CD14-positive monocyte (primary cell): ENCODE measurements around the gene SLC4A11. TPM values are rescaled to one million over a fixed set of nuclear protein-coding genes. Genes with fewer than 3 reads are reported as not detected.

Experiments used
- DNase-seq, 3 donors: peaks; one replicate each; pipeline ENCODE4 v3.0.0-alpha.2; 2011 to 2022
- H2AFZ ChIP-seq: 2 replicates; pipeline ENCODE4 v1.6.0; 2012; ENCODE audit warnings: mild to moderate bottlenecking, low read depth, low read length, inconsistent platforms; ENCODE audit not compliant: insufficient read depth, poor library complexity, severe bottlenecking
- H3K27ac ChIP-seq, 2 donors: 1 replicate in 1 of 2; 2 replicates in 1 of 2; pipeline ENCODE4 v1.5.1; 2012 to 2013; ENCODE audit warnings: low read length in 2 of 2, control low read depth in 1 of 2, inconsistent platforms in 1 of 2, low read depth in 1 of 2, mild to moderate bottlenecking in 1 of 2
- H3K27me3 ChIP-seq, 2 donors: one replicate each; pipeline versions ENCODE4 v1.6.0 to v1.6.1; 2011 to 2013; ENCODE audit warnings: low read length in 2 of 2; ENCODE audit not compliant: control insufficient read depth in 2 of 2, insufficient read depth in 2 of 2
- H3K36me3 ChIP-seq, 2 donors: replicated peaks in 1 of 2; 1 replicate in 1 of 2; 2 replicates in 1 of 2; pipeline versions ENCODE4 v1.5.1 to v1.6.1; 2012 to 2013; ENCODE audit warnings: low read length in 2 of 2, control low read depth in 1 of 2, inconsistent platforms in 1 of 2, mild to moderate bottlenecking in 1 of 2; ENCODE audit not compliant: insufficient read depth in 2 of 2, control insufficient read depth in 1 of 2
- H3K4me1 ChIP-seq, 2 donors: 1 replicate in 1 of 2; 2 replicates in 1 of 2; pipeline versions ENCODE4 v1.5.1 to v1.6.1; 2012 to 2013; ENCODE audit warnings: low read length in 2 of 2, control low read depth in 1 of 2, inconsistent platforms in 1 of 2, mild to moderate bottlenecking in 1 of 2, moderate library complexity in 1 of 2; ENCODE audit not compliant: insufficient read depth in 2 of 2, control insufficient read depth in 1 of 2
- H3K4me2 ChIP-seq: replicated peaks from 2 replicates; pipeline ENCODE3; 2012; ENCODE audit warnings: low read length, moderate library complexity, mild to moderate bottlenecking; ENCODE audit not compliant: poor library complexity, severe bottlenecking; ENCODE audit errors: extremely low read depth
- H3K4me3 ChIP-seq, 3 experiments: fragments of 200-600 bp in 1 of 3; sonication (generic) in 1 of 3; replicated peaks in 1 of 3; 1 replicate in 2 of 3; 2 replicates in 1 of 3; pipeline ENCODE4 v1.5.1; 2011 to 2013; ENCODE audit warnings: low read length in 3 of 3, mild to moderate bottlenecking in 3 of 3, control low read depth in 2 of 3, low read depth in 2 of 3, inconsistent platforms in 1 of 3, moderate library complexity in 1 of 3
- H3K79me2 ChIP-seq: 2 replicates; pipeline ENCODE4 v1.6.0; 2012; ENCODE audit warnings: mild to moderate bottlenecking, control low read depth, inconsistent platforms, low read length, moderate library complexity; ENCODE audit not compliant: insufficient read depth
- H3K9ac ChIP-seq: 2 replicates; pipeline ENCODE4 v1.6.0; 2017; ENCODE audit warnings: low read length, mild to moderate bottlenecking; ENCODE audit not compliant: insufficient read depth, poor library complexity, severe bottlenecking
- H3K9me3 ChIP-seq, 2 donors: replicated peaks in 1 of 2; 1 replicate in 1 of 2; 2 replicates in 1 of 2; pipeline versions ENCODE4 v1.5.1 to v1.6.1; 2012 to 2013; ENCODE audit warnings: low read length in 2 of 2, control low read depth in 1 of 2; ENCODE audit not compliant: control insufficient read depth in 1 of 2, insufficient read depth in 1 of 2
- H4K20me1 ChIP-seq: 2 replicates; pipeline ENCODE4 v1.6.0; 2012; ENCODE audit warnings: mild to moderate bottlenecking, low read length, control low read depth, moderate library complexity; ENCODE audit not compliant: insufficient read depth
- H3K27ac Mint-ChIP-seq, 7 donors: one replicate each; pipeline ENCODE4 v1.8.0; 2020; ENCODE audit warnings: mild to moderate bottlenecking in 7 of 7, mixed read lengths in 7 of 7, moderate library complexity in 6 of 7, inconsistent platforms in 2 of 7
- H3K27me3 Mint-ChIP-seq, 3 donors: one replicate each; pipeline ENCODE4 v1.8.0; 2021 to 2022; ENCODE audit warnings: low read depth in 3 of 3, mild to moderate bottlenecking in 3 of 3, mixed read lengths in 3 of 3, moderate library complexity in 3 of 3, inconsistent platforms in 1 of 3
- H3K36me3 Mint-ChIP-seq, 2 donors: one replicate each; pipeline ENCODE4 v1.8.0; 2020; ENCODE audit warnings: mixed read lengths in 2 of 2, inconsistent platforms in 1 of 2, mild to moderate bottlenecking in 1 of 2
- H3K4me1 Mint-ChIP-seq: one replicate; pipeline ENCODE4 v1.8.0; 2020; ENCODE audit warnings: mild to moderate bottlenecking, mixed read lengths
- H3K4me3 Mint-ChIP-seq, 2 donors: one replicate each; pipeline ENCODE4 v1.8.0; 2020; ENCODE audit warnings: mild to moderate bottlenecking in 2 of 2, mixed read lengths in 2 of 2, moderate library complexity in 1 of 2
- H3K9me3 Mint-ChIP-seq, 7 donors: one replicate each; pipeline ENCODE4 v1.8.0; 2020 to 2022; ENCODE audit warnings: mixed read lengths in 7 of 7, mild to moderate bottlenecking in 6 of 7, moderate library complexity in 6 of 7, inconsistent platforms in 2 of 7
- CTCF ChIP-seq: fragments of 200-600 bp; IDR thresholded peaks from one replicate; pipeline ENCODE4 v1.8.0; 2022; ENCODE audit warnings: antibody characterized with exemption, mild to moderate bottlenecking
- WGBS: methylation state at CpG from one replicate; pipeline ENCODE4 v1.1.5; 2013; ENCODE audit warnings: missing lambda C conversion rate; ENCODE audit not compliant: insufficient coverage; 5-methylcytosine and 5-hydroxymethylcytosine counted together
- intact Hi-C, 2 donors: fragments of 100-400 bp; cut with micrococcal nuclease; formaldehyde crosslinking; loops; one replicate each; pipeline versions ENCODE4 v1.15.0 to v1.15.1; 2023
- polyA plus RNA-seq, 3 donors: library from polyadenylated mRNA; depleted of rRNA in 1 of 3; unstranded in 2 of 3; stranded (reverse) in 1 of 3; fragments of 300-500 nt in 2 of 3; fragments of >200 nt in 1 of 3; fragmentation: Illumina TruSeq in 2 of 3; gene quantifications; 1 replicate in 2 of 3; 2 replicates in 1 of 3; pipeline ENCODE4 v1.2.3, GENCODE V29; 2012 to 2021

Gene SLC4A11
- polyA plus RNA-seq, 3 donors = 0.11 to 0.33 TPM; not detected in 1

- H3K4me1 ChIP-seq = no peaks in the 10 kb centered on the region
- Mint-ChIP-seq H3K9me3 (no peaks in the 10 kb centered on the region), H3K4me3 (no peak overlapping the region), H3K4me1 (no peaks in the 10 kb centered on the region), H3K36me3 (peaks cover 58 to 76% of the 10 kb centered on the region in 2 donors), H3K27me3 (peaks cover 0 to 2% (median 1%) of the 10 kb centered on the region in 3 donors), H3K27ac (no peak overlapping the region)
- TF ChIP-seq CTCF = no peak
- 96% methylated on average over 13 of the region's 14 CpGs for WGBS
- H3K79me2 ChIP-seq = no peaks in the 10 kb centered on the region
- no peak overlapping the region for H2AFZ ChIP-seq
- no peak overlapping the region for H3K4me3 ChIP-seq
- intact Hi-C loops = no loop called here
- no peak overlapping the region for H3K27ac ChIP-seq
- H3K4me2 ChIP-seq = no peak overlapping the region
- no peak for DNase-seq
- H3K9ac ChIP-seq = no peak overlapping the region
- no peaks in the 10 kb centered on the region for H3K27me3 ChIP-seq
- no peaks in the 10 kb centered on the region for H3K9me3 ChIP-seq
- H4K20me1 ChIP-seq = no peaks in the 10 kb centered on the region
- H3K36me3 ChIP-seq = peaks cover 65 to 70% of the 10 kb centered on the region in 2 donors
Measured at GRCh38 chr20:3190681-3191111, 48.3 kb downstream of the SLC4A11 start.

GRCh38 chr20:3189561-3190131 lies 49.3 kb downstream of the SLC4A11 start:
- TF ChIP-seq CTCF = no peak
- no peak overlapping the region for H2AFZ ChIP-seq
- peaks cover 54 to 59% of the 10 kb centered on the region in 2 donors for H3K36me3 ChIP-seq
- no peak overlapping the region for H3K9ac ChIP-seq
- intact Hi-C loops = no loop called here
- no peak overlapping the region for H3K4me2 ChIP-seq
- H3K27me3 ChIP-seq = no peaks in the 10 kb centered on the region
- H3K4me3 Mint-ChIP-seq = no peak overlapping the region
- H3K27ac Mint-ChIP-seq = peak overlapping the region in 2 of 7 donors; percentile 14 to 43
- 97% methylated on average over 3 of the region's 4 CpGs for whole genome bisulfite sequencing
- no peaks in the 10 kb centered on the region for H3K9me3 Mint-ChIP-seq
- peaks cover 49 to 66% of the 10 kb centered on the region in 2 donors for H3K36me3 Mint-ChIP-seq
- no peak overlapping the region for H3K4me3 ChIP-seq
- no peaks in the 10 kb centered on the region for H3K4me1 Mint-ChIP-seq
- H3K27me3 Mint-ChIP-seq = peaks cover 0 to 2% (median 1%) of the 10 kb centered on the region in 3 donors
- no peak for DNase-seq
- H3K79me2 ChIP-seq = no peaks in the 10 kb centered on the region
- H4K20me1 ChIP-seq = no peaks in the 10 kb centered on the region
- no peaks in the 10 kb centered on the region for H3K4me1 ChIP-seq
- no peak overlapping the region for H3K27ac ChIP-seq
- H3K9me3 ChIP-seq = no peaks in the 10 kb centered on the region
